ENCODE results near the gene LEMD1. TPM values are rescaled to one million over a fixed set of nuclear protein-coding genes. Genes with fewer than 3 reads are reported as not detected.
A peak's percentile ranks its signal among the peaks of the same experiment; 100 is the strongest.

The LEMD1 gene
- total RNA-seq, 1 experiment from 2014 or later, result 26.3 TPM

- H3K4me3 Mint-ChIP-seq, result no peak overlapping the region
- peak; percentile 80 for ATAC-seq
- ChIA-PET CTCF (interaction anchor here (0.9 to 8.4 kb wide), 16 partner anchors 14 to 178 kb away, joined by 3 to 122 read pairs (median 6); no protein-coding TSS in a partner anchor), POLR2A (interaction anchor here (0.7 to 1.4 kb wide), 3 partner anchors 26 to 75 kb away, joined by 3 to 6 read pairs (median 4); no protein-coding TSS in a partner anchor)
- H3K9me3 Mint-ChIP-seq, result no peaks in the 10 kb centered on the region
- H3K27ac Mint-ChIP-seq, result peak overlapping the region; percentile 61
- peak; percentile 42 for DNase-seq (ENCODE audit: low spot score)
- H3K4me1 Mint-ChIP-seq, result peaks cover 74% of the 10 kb centered on the region
- H3K36me3 Mint-ChIP-seq, result no peaks in the 10 kb centered on the region
- TF ChIP-seq SP1 (CRISPR knock-in tag; conservative IDR thresholded peaks at IDR 0.05) (no peak), TEAD1 (CRISPR knock-in tag; IDR thresholded peaks at IDR 0.05) (0 out of 2 replicates have a peak, but pooled peaks have one; percentile 43), SMAD3 (CRISPR knock-in tag; IDR thresholded peaks at IDR 0.05; ENCODE audit: borderline replicate concordance) (peak; percentile 32; the same call in 1 of the 2 replicates)
- H3K27me3 Mint-ChIP-seq (ENCODE audit: low read depth), result peaks cover 15% of the 10 kb centered on the region
These were observed 71.1 kb downstream of the LEMD1 start for GRCh38 chr1:205350691-205351141.

GRCh38 chr1:205350124-205350523, 71.7 kb downstream of the LEMD1 start:
- no peaks in the 10 kb centered on the region for H3K9me3 Mint-ChIP-seq
- ATAC-seq, result no peak
- no peak overlapping the region for H3K4me3 Mint-ChIP-seq
- CTCF ChIA-PET, result interaction anchor here (0.6 to 8.4 kb wide), 14 partner anchors 14 to 308 kb away, joined by 3 to 122 read pairs (median 6); no protein-coding TSS in a partner anchor
- H3K27ac Mint-ChIP-seq, result no peak overlapping the region
- no peaks in the 10 kb centered on the region for H3K36me3 Mint-ChIP-seq
- DNase-seq (ENCODE audit: low spot score), result no peak
- H3K27me3 Mint-ChIP-seq (ENCODE audit: low read depth), result peaks cover 21% of the 10 kb centered on the region
- H3K4me1 Mint-ChIP-seq, result peaks cover 68% of the 10 kb centered on the region
- TF ChIP-seq ZMAT4 (CRISPR knock-in tag; IDR thresholded peaks at IDR 0.05) (no peak), AR (CRISPR knock-in tag; IDR thresholded peaks at IDR 0.05) (no peak), NFYB (CRISPR knock-in tag; conservative IDR thresholded peaks at IDR 0.05; ENCODE audit: low read depth) (no peak), KAT7 (CRISPR knock-in tag; IDR thresholded peaks at IDR 0.05; ENCODE audit: borderline replicate concordance) (no peak), USF2 (CRISPR knock-in tag; IDR thresholded peaks at IDR 0.05) (no peak), AFF4 (CRISPR knock-in tag; IDR thresholded peaks at IDR 0.05; ENCODE audit: borderline replicate concordance) (no peak)
- POLR2A ChIA-PET, result interaction anchor here (0.7 to 1.4 kb wide), 3 partner anchors 25 to 76 kb away, joined by 3 to 6 read pairs (median 4); no protein-coding TSS in a partner anchor

GRCh38 chr1:205348554-205349487, 73.0 kb downstream of the LEMD1 start:
- H3K27ac Mint-ChIP-seq, result no peak overlapping the region
- CTCF ChIA-PET, result interaction anchor here (0.7 to 8.4 kb wide), 9 partner anchors 13 to 180 kb away, joined by 3 to 122 read pairs (median 5); no protein-coding TSS in a partner anchor
- TF ChIP-seq NFATC4 (CRISPR knock-in tag; IDR thresholded peaks at IDR 0.05) (no peak), SP1 (CRISPR knock-in tag; conservative IDR thresholded peaks at IDR 0.05) (no peak), IRF1 (CRISPR knock-in tag; IDR thresholded peaks at IDR 0.05) (no peak), NR3C1 (CRISPR knock-in tag; conservative IDR thresholded peaks at IDR 0.05; ENCODE audit: low read depth) (no peak), ZNF425 (CRISPR knock-in tag; conservative IDR thresholded peaks at IDR 0.05) (no peak), FOXP1 (CRISPR knock-in tag; IDR thresholded peaks at IDR 0.05; ENCODE audit: borderline replicate concordance) (no peak), CREM (CRISPR knock-in tag; IDR thresholded peaks at IDR 0.05) (no peak), ATF2 (CRISPR knock-in tag; IDR thresholded peaks at IDR 0.05; ENCODE audit: borderline replicate concordance, low read depth) (no peak)

More at GRCh38 chr1:205348554-205349487, 73.0 kb downstream of the LEMD1 start:
- Mint-ChIP-seq H3K36me3 (no peaks in the 10 kb centered on the region), H3K27me3 (ENCODE audit: low read depth) (peaks cover 33% of the 10 kb centered on the region), H3K9me3 (no peaks in the 10 kb centered on the region), H3K4me3 (no peak overlapping the region), H3K4me1 (peaks cover 65% of the 10 kb centered on the region)
- ATAC-seq (no peak), DNase-seq (ENCODE audit: low spot score) (no peak)
- POLR2A ChIA-PET, result no interaction called here
